Activated naive CD4-positive, alpha-beta T cell treated with anti-CD3 and anti-CD28 coated beads, Interleukin-2, amount 50 U/mL, for 24 hours (primary cell): ENCODE results near the gene PEF1.

Experiments
- H3K27ac Mint-ChIP-seq: one replicate; pipeline ENCODE4 v1.8.0; 2021; ENCODE audit warnings: mild to moderate bottlenecking, mixed read lengths
- H3K27me3 Mint-ChIP-seq: one replicate; pipeline ENCODE4 v1.8.0; 2021; ENCODE audit warnings: mixed read lengths
- H3K36me3 Mint-ChIP-seq: one replicate; pipeline ENCODE4 v1.8.0; 2021; ENCODE audit warnings: mixed read lengths
- H3K4me1 Mint-ChIP-seq: one replicate; pipeline ENCODE4 v1.8.0; 2021; ENCODE audit warnings: mixed read lengths
- H3K4me3 Mint-ChIP-seq: one replicate; pipeline ENCODE4 v1.8.0; 2021; ENCODE audit warnings: mild to moderate bottlenecking, mixed read lengths
- H3K9me3 Mint-ChIP-seq: one replicate; pipeline ENCODE4 v1.8.0; 2021; ENCODE audit warnings: mixed read lengths

The PEF1 gene

GRCh38 chr1:31581821-31582810 lies 62.6 kb downstream of the PEF1 start:
- no peak overlapping the region for H3K4me3 Mint-ChIP-seq
- H3K9me3 Mint-ChIP-seq = no peaks in the 10 kb centered on the region
- H3K4me1 Mint-ChIP-seq = no peaks in the 10 kb centered on the region
- H3K27ac Mint-ChIP-seq = no peak overlapping the region
- peaks cover 4% of the 10 kb centered on the region for H3K27me3 Mint-ChIP-seq
- H3K36me3 Mint-ChIP-seq = no peaks in the 10 kb centered on the region

GRCh38 chr1:31580891-31581603 lies 63.6 kb downstream of the PEF1 start:
- Mint-ChIP-seq H3K4me3 (no peak overlapping the region), H3K27ac (peak overlapping the region; percentile 73), H3K4me1 (no peaks in the 10 kb centered on the region), H3K36me3 (no peaks in the 10 kb centered on the region), H3K9me3 (no peaks in the 10 kb centered on the region), H3K27me3 (peaks cover 5% of the 10 kb centered on the region)

- H3K27me3 Mint-ChIP-seq = peaks cover 5% of the 10 kb centered on the region
- H3K27ac Mint-ChIP-seq = no peak overlapping the region
- H3K9me3 Mint-ChIP-seq = no peaks in the 10 kb centered on the region
- no peak overlapping the region for H3K4me3 Mint-ChIP-seq
- H3K4me1 Mint-ChIP-seq = no peaks in the 10 kb centered on the region
- no peaks in the 10 kb centered on the region for H3K36me3 Mint-ChIP-seq
Observed at GRCh38 chr1:31580513-31580870, 64.2 kb downstream of the PEF1 start.
